ENCODE measurements around the gene ABT1. TPM values are rescaled to one million over a fixed set of nuclear protein-coding genes. Genes with fewer than 3 reads are reported as not detected.
A peak's percentile ranks its signal among the peaks of the same experiment; 100 is the strongest.
"Not testable (repeated sequence)": the region's sequence is repeated elsewhere in the genome, so short reads cannot be mapped to it uniquely, and the experiment has no call there.

The ABT1 gene
- total RNA-seq = 11.2 and 11.6 TPM in 2 replicates

- Histone ChIP-seq H3K4me3 (ENCODE audit: insufficient read depth, low read length) (peak within 1 kb of the TSS; percentile 99), H2AFZ (ENCODE audit: low read length) (peak within 1 kb of the TSS; percentile 99), H4K20me1 (ENCODE audit: insufficient read depth, low read length) (peaks cover 3% of the 10 kb centered on the region), H3K36me3 (ENCODE audit: insufficient read depth, low read length) (peaks cover 18% of the 10 kb centered on the region), H3K4me1 (ENCODE audit: insufficient read depth, low read length) (peaks cover 15% of the 10 kb centered on the region), H3K4me2 (ENCODE audit: insufficient read depth, low read length) (peak within 1 kb of the TSS; percentile 96), H3K27me3 (ENCODE audit: insufficient read depth, low read length) (peaks cover 9% of the 10 kb centered on the region), H3K27ac (ENCODE audit: low read depth, low read length) (peak within 1 kb of the TSS; percentile 87), H3K79me2 (ENCODE audit: insufficient read depth, low read length) (peaks cover 21% of the 10 kb centered on the region), H3K9me3 (ENCODE audit: low read depth, low read length) (no peaks in the 10 kb centered on the region)
- TF ChIP-seq, protein P1, sequence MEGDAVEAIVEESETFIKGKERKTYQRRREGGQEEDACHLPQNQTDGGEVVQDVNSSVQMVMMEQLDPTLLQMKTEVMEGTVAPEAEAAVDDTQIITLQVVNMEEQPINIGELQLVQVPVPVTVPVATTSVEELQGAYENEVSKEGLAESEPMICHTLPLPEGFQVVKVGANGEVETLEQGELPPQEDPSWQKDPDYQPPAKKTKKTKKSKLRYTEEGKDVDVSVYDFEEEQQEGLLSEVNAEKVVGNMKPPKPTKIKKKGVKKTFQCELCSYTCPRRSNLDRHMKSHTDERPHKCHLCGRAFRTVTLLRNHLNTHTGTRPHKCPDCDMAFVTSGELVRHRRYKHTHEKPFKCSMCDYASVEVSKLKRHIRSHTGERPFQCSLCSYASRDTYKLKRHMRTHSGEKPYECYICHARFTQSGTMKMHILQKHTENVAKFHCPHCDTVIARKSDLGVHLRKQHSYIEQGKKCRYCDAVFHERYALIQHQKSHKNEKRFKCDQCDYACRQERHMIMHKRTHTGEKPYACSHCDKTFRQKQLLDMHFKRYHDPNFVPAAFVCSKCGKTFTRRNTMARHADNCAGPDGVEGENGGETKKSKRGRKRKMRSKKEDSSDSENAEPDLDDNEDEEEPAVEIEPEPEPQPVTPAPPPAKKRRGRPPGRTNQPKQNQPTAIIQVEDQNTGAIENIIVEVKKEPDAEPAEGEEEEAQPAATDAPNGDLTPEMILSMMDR (IDR thresholded peaks at IDR 0.05; ENCODE audit: extremely low read depth, low read depth, low read length) = no peak
- peak; percentile 95 for DNase-seq (ENCODE audit: insufficient read length, low spot score, missing footprints)
These were observed at the start of gene ABT1 for GRCh38 chr6:26596579-26597388. Gene ABT1 (plus strand): TSS chr6:26596953. CDS start chr6:26596983, 30 bp downstream.

- Histone ChIP-seq H3K79me2 (ENCODE audit: insufficient read depth, low read length) (peaks cover 14% of the 10 kb centered on the region), H3K36me3 (ENCODE audit: insufficient read depth, low read length) (peaks cover 14% of the 10 kb centered on the region)
- H3K27me3 ChIP-seq (ENCODE audit: insufficient read depth, low read length); H3K9me3 ChIP-seq (ENCODE audit: low read depth, low read length); DNase-seq (ENCODE audit: insufficient read length, low spot score, missing footprints); H2AFZ ChIP-seq (ENCODE audit: low read length); H3K4me2 ChIP-seq (ENCODE audit: insufficient read depth, low read length); H4K20me1 ChIP-seq (ENCODE audit: insufficient read depth, low read length); H3K4me1 ChIP-seq (ENCODE audit: insufficient read depth, low read length); H3K4me3 ChIP-seq (ENCODE audit: insufficient read depth, low read length); H3K27ac ChIP-seq (ENCODE audit: low read depth, low read length): not testable (repeated sequence)
These were observed 49.4 kb upstream of the ABT1 start for GRCh38 chr6:26547363-26547762.

GRCh38 chr6:26550250-26550993 lies 46.3 kb upstream of the ABT1 start:
- no peak overlapping the region for H3K27ac ChIP-seq (ENCODE audit: low read depth, low read length)
- H3K9me3 ChIP-seq (ENCODE audit: low read depth, low read length) = no peaks in the 10 kb centered on the region
- H4K20me1 ChIP-seq (ENCODE audit: insufficient read depth, low read length) = no peaks in the 10 kb centered on the region
- peak; percentile 93 for DNase-seq (ENCODE audit: insufficient read length, low spot score, missing footprints)
- peak overlapping the region; percentile 69 for H3K4me2 ChIP-seq (ENCODE audit: insufficient read depth, low read length)
- H2AFZ ChIP-seq (ENCODE audit: low read length) = peak overlapping the region; percentile 94
- H3K36me3 ChIP-seq (ENCODE audit: insufficient read depth, low read length) = peaks cover 6% of the 10 kb centered on the region
- H3K27me3 ChIP-seq (ENCODE audit: insufficient read depth, low read length) = no peaks in the 10 kb centered on the region
- TF ChIP-seq, protein P1 (IDR thresholded peaks at IDR 0.05; ENCODE audit: extremely low read depth, low read depth, low read length) = no peak
- H3K79me2 ChIP-seq (ENCODE audit: insufficient read depth, low read length) = no peaks in the 10 kb centered on the region
- peak overlapping the region; percentile 83 for H3K4me3 ChIP-seq (ENCODE audit: insufficient read depth, low read length)
- peaks cover 15% of the 10 kb centered on the region for H3K4me1 ChIP-seq (ENCODE audit: insufficient read depth, low read length)

DNA sequence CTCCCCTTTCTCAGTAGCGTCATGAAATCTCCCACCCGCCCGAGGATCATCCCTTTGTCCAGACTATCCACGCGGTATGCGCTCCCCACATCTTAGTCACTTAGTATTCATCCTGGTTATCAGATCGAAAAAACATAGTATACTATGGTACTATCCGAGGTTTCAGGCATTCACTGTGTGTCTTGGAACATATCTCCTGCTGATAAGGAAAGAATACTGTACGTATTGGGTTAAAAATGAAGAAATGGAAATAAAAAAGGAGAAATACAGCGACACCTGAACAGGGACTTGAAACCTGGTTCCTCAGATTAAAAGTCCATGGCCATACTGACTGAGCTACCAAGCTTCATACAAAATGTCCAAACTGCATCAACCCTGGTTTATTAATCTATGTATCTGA lies 44.5 kb upstream of the ABT1 start:
- DNase-seq (ENCODE audit: insufficient read length, low spot score, missing footprints) = no peak
- TF ChIP-seq, protein P1 (IDR thresholded peaks at IDR 0.05; ENCODE audit: extremely low read depth, low read depth, low read length) = no peak
- Histone ChIP-seq H3K4me1 (ENCODE audit: insufficient read depth, low read length) (peaks cover 18% of the 10 kb centered on the region), H3K4me3 (ENCODE audit: insufficient read depth, low read length) (no peak overlapping the region), H2AFZ (ENCODE audit: low read length) (no peak overlapping the region), H3K4me2 (ENCODE audit: insufficient read depth, low read length) (no peak overlapping the region), H3K9me3 (ENCODE audit: low read depth, low read length) (no peaks in the 10 kb centered on the region), H3K27me3 (ENCODE audit: insufficient read depth, low read length) (no peaks in the 10 kb centered on the region), H3K27ac (ENCODE audit: low read depth, low read length) (no peak overlapping the region), H4K20me1 (ENCODE audit: insufficient read depth, low read length) (no peaks in the 10 kb centered on the region), H3K79me2 (ENCODE audit: insufficient read depth, low read length) (no peaks in the 10 kb centered on the region), H3K36me3 (ENCODE audit: insufficient read depth, low read length) (no peaks in the 10 kb centered on the region)

Data from osteoblast (primary cell).